Hematopoietic multipotent progenitor cell treated with erythropoietin and hydrocortisone succinate and interleukin-3 and kit ligand, for 15 days (in vitro differentiated cells): ENCODE data around the gene OSBP2.

Source experiments
- DNase-seq: peaks from one replicate; pipeline ENCODE4 v3.0.0-alpha.2; 2015; ENCODE audit warnings: low spot score

OSBP2 gene

DNA sequence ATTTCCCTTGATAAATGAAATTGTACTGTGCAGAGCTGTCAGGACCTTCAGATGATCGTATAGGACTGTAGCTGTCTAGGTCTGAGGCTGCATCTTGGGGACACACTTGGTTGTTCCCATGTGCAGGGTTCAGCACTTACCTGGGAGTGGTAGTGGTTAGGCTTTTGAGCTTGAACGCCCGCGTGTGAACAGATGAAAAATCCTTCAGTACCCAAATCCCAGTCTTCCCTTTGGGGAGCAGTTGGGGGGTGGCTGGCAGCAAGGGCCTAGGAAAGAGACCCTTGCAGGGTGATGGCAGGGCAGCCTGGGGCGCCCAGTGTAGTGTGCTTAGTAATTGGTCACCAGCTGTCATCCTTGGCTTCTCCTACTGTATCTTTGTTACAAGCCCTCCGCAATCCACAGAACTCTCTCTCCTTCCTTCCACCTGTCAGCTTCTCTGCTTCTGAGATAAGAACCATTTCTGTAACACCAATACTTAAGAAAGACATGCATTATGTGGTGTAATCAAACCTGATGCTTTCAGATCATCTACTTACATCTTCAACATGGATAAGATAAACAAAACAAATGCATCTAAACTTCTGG lies 209.3 kb downstream of the OSBP2 start:
- DNase-seq: no peak

DNA sequence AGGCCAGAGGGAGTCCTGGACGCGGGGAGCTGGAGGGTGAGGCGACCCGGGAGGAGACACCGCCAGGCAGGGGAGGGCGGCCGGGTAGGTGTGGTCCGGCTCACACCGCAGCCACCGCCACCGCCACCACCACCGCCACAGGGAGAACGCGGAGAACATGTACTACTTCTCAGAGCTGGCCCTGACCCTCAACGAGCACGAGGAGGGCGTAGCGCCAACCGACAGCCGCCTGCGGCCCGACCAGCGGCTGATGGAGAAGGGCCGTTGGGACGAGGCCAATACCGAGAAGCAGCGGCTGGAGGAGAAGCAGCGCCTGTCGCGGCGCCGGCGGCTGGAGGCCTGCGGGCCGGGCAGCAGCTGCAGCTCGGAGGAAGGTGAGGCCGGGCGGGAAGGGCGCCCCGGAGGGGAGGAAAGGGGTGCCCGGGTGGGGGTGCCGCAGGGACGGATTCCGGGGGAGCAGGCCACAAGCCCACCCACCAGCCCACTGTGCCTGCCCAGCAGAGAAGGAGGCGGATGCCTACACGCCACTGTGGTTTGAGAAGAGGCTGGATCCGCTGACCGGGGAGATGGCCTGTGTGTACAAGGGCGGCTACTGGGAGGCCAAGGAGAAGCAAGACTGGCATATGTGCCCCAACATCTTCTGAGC lies 211.1 kb downstream of the OSBP2 start:
- no peak for DNase-seq

DNA sequence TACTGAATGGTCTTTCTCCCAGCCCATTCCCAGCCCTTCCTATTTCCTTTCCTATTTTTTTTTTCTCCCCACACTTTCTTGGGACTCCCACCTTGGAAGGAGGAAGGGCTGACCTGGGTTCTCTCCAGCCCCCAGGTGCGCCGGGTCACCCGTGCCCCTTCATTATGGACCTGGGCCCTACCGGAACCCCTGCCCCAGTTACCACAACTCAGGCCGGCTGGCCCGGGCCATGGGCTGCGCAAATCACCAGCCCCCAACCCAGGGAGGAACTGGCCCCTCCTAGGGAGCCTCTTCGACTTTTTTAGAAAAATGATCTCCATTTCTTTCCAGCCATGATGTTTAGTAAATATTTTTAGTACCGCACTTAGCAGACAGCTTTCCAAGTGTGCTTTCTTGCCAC lies 211.7 kb downstream of the OSBP2 start:
- no peak for DNase-seq

DNA sequence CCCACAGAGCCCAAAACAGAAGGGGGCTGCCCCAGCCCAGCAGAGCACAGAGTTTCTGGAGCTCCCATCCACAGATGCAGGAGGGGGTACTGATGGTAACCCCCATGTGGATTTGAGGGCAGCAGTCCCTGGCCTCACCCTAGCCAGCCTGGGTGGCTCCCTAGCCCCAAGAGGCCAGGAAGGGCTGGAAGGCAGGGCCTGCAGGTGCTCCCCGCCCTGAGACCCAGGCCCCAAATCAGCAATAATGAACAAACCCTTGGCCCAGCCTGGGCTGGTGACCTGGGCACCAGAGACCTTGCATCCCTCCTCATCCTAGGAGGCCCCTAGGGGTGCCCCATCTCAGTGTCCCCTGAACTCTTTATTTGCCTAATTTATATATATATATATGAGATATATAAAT lies 212.3 kb downstream of the OSBP2 start:
- no peak for DNase-seq

DNA sequence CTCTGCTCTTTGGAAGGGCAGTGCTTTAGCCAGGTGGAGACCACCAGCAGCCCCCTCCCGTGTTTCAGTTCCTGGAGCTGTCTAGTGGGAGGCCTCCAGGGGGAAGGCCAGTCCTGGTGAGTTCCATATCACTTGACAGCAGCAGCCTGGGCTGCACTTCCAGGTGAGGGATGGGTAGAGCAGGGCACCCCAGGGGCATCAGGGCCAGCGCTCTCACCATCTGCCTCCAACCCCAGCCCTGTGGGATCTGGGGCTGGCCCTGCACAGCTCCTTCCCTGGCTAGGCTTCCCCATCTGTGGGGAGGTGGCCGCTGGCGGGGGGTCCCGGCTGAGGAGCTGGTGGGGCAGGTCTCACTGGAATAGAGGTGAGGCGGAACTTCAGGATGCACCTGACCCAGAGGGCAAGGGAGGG lies 213.4 kb downstream of the OSBP2 start:
- no peak for DNase-seq

- no peak for DNase-seq
Observed at GRCh38 chr22:30909306-30909705, 214.6 kb downstream of the OSBP2 start.

- DNase-seq: no peak
Observed at GRCh38 chr22:30910358-30910757, 215.7 kb downstream of the OSBP2 start.

GRCh38 chr22:30918761-30919160 lies 224.1 kb downstream of the OSBP2 start:
- no peak for DNase-seq

DNA sequence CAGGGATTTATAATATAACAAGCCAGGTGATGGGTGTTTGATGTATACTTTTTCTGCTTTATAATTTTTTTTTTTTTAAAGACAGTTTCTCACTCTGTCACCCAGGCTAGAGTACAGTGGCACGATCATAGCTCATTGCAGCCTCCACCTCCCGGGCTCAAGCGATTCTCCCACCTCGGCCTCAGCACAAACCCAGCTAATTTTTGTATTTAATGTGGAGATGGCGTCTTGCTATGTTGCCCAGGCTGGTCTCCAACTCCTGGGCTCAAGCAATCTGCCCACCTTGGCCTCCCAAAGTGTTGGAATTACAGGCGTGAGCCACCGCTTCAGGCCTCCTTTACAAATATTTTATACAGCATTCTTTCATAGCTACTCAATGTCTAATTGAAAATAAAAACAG lies 225.3 kb downstream of the OSBP2 start:
- DNase-seq: no peak

DNA sequence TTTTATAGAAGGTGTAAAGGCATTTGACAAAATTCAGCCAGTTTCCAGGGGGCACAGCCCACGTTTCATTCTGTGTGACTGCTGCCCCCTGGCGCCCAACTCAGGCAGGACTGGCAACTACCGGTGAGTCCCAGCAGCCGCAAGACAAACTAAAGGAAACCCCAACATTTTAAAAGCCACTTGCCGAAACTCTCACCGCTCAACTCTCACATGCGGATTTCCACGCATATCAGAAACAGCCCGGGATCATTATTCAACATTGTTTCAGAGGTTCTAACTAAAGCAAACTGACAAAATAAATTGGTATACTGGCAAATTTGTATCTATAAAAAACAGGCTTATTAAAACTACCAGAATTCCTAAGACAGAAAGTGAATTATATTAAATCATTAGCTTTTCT lies 225.7 kb downstream of the OSBP2 start:
- peak; percentile 82 for DNase-seq

GRCh38 chr22:30921108-30921507 lies 226.4 kb downstream of the OSBP2 start:
- no peak for DNase-seq

GRCh38 chr22:30922151-30922611 lies 227.5 kb downstream of the OSBP2 start:
- DNase-seq: peak; percentile 71

DNA sequence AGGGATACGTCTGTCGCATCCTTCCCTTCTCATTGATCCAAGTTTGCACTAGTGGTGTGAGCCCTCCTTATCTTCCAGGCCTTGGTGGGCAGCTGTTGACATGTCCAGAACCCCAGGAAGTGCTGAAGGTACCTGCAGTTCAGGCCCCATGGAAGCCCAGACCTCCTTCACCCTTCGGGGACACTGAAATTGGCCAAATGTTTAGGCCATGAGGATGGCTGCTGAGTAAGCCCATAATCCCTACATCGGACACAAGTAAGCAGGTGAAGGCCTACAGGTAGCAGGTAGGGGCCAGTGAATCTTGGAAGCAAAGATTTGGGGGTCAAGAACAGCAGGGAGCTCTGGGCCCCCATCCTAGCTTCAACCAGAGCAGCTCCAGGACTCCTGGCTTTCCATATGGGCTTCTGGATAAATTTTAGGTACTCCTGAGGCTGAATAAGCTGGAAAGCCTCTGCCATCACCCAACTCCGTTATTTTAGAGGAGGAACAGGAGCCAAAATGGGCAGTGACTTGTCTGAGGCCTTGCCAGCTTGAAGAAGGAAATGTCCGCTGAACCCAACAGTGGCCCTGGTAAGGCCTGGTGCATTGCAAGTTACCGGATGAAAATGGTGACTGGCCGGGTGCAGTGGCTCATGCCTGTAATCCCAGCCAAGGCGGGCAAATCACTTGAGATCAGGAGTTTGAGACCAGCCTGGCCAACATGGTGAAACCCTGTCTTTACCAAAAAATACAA lies 228.7 kb downstream of the OSBP2 start:
- DNase-seq: no peak

DNA sequence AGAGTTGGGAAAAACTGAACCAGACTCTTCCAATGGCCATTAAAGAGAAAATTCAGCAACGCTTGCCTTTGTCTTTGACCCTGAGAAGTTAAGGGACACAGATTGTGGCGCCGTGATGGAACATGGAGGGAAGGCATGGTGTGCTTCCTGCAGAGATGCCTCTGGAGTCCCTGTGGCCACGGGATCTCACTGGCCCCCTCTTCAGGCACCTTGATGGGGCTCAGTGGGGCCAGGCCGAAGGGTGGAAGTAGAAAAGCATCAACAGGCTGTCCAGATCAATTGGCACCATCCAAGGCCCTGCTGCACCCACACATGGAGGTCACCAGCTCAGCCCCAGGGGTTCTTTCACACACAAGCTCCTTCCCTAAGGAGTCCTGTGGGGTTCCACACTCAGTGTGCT lies 231.0 kb downstream of the OSBP2 start:
- no peak for DNase-seq

- no peak for DNase-seq
Observed at GRCh38 chr22:30926706-30927105, 232.0 kb downstream of the OSBP2 start.

GRCh38 chr22:30927806-30928205 lies 233.1 kb downstream of the OSBP2 start:
- no peak for DNase-seq

GRCh38 chr22:30928401-30928800 lies 233.7 kb downstream of the OSBP2 start:
- no peak for DNase-seq

GRCh38 chr22:30930228-30930627 lies 235.6 kb downstream of the OSBP2 start:
- no peak for DNase-seq

DNA sequence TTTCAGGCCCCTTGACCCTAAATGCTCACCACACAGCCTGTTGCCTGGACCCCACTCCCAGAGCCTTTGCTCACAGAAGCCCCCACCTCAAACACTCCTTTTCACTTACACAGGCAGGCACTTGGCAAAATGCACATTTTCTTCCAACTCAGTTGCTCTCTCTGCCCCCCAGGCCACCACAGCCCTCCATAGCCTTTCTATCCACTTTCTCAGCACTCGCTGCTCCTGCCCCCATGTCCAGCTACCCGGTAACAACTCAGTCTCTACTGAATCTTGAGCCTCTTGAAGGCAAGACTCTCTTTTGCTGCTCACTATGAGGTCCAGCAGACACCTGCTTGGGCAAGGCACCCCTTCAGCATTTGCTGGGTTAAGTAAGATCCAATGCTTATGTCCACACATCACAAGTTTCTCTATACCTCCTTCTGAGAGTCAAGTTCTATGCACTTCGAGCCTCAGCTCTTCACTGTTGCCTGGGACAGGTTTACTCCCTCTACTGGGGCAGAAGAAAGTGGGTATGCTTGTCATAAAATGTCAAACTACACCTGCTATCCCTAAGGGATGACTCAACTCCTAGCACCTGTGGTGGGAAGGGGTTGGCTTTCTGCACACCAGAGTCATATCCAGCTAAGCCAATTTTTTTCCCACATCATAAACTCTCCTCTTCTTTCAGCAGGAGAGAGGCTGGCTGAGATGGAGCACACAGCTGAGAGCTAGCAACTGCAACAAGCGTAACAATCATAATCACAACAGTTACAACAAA lies 237.0 kb downstream of the OSBP2 start:
- DNase-seq: no peak

DNA sequence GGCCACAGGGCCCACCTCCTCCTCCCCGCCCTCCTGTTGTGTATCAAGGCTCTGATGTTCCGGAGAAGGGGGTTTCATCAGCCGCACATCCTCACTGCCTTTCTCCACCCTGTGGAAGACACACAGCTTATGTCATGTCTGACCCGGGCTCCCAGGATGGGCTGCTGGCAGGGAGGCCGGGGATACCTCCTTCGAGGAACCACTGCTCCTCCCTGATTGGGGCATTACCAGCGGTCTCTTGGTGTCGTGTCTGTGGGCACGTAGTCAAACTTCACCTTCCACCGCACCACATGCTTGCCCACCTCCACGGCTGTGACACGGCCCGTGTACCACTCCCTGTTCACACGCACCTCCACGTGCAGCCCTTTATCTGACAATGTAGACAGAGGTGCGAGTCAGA lies 238.0 kb downstream of the OSBP2 start:
- no peak for DNase-seq

GRCh38 chr22:30933457-30933856 lies 238.8 kb downstream of the OSBP2 start:
- no peak for DNase-seq

GRCh38 chr22:30934053-30934452 lies 239.4 kb downstream of the OSBP2 start:
- DNase-seq: no peak
